ENCODE measurements around the gene MRAP.

- TF ChIP-seq POLR2A (IDR thresholded peaks at IDR 0.05) (no peak), EP300 (IDR thresholded peaks at IDR 0.05) (no peak), CTCF (IDR thresholded peaks at IDR 0.05) (no peak), POLR2AphosphoS5 (IDR thresholded peaks at IDR 0.05) (no peak)
Observed at GRCh38 chr21:32347351-32347750, 48.7 kb downstream of the MRAP start.

Measured in gastroesophageal sphincter (tissue), 3 donors.